HG03060 (cell line): Measurements from ENCODE around the gene COL20A1.

ENCODE experiments used
- ATAC-seq: cut with Tn5 transposase; IDR thresholded peaks from one replicate; pipeline ENCODE4 v1.9.1; 2021; ENCODE audit warnings: low read depth, moderate number of reproducible peaks; ENCODE audit not compliant: unreplicated experiment

COL20A1 gene

GRCh38 chr20:63344616-63345327 lies 51.8 kb downstream of the COL20A1 start:
- no peak for ATAC-seq

GRCh38 chr20:63345328-63346100 lies 52.5 kb downstream of the COL20A1 start:
- no peak for ATAC-seq

- no peak for ATAC-seq
Observed at GRCh38 chr20:63346131-63347080, 53.4 kb downstream of the COL20A1 start.

GRCh38 chr20:63347081-63347741 lies 54.2 kb downstream of the COL20A1 start:
- ATAC-seq = no peak

GRCh38 chr20:63347950-63348827 lies 55.2 kb downstream of the COL20A1 start:
- ATAC-seq = no peak

GRCh38 chr20:63348828-63349515 lies 56.0 kb downstream of the COL20A1 start:
- ATAC-seq = no peak

GRCh38 chr20:63349516-63349895 lies 56.5 kb downstream of the COL20A1 start:
- no peak for ATAC-seq

GRCh38 chr20:63350196-63350595 lies 57.2 kb downstream of the COL20A1 start:
- no peak for ATAC-seq

GRCh38 chr20:63350597-63351325 lies 57.8 kb downstream of the COL20A1 start:
- no peak for ATAC-seq

- no peak for ATAC-seq
Observed at GRCh38 chr20:63351326-63351700, 58.3 kb downstream of the COL20A1 start.

- no peak for ATAC-seq
Observed at GRCh38 chr20:63351811-63352591, 59.0 kb downstream of the COL20A1 start.

- ATAC-seq = no peak
Observed at GRCh38 chr20:63352811-63353221, 59.8 kb downstream of the COL20A1 start.

- no peak for ATAC-seq
Observed at GRCh38 chr20:63354636-63355350, 61.8 kb downstream of the COL20A1 start.

GRCh38 chr20:63355781-63356295 lies 62.9 kb downstream of the COL20A1 start:
- ATAC-seq = no peak

GRCh38 chr20:63356511-63356910 lies 63.5 kb downstream of the COL20A1 start:
- no peak for ATAC-seq
